HG03196 (cell line): ENCODE data around the gene MYH11.
"Not testable (repeated sequence)": the region's sequence is repeated elsewhere in the genome, so short reads cannot be mapped to it uniquely, and the experiment has no call there.

ENCODE experiments used
- ATAC-seq: cut with Tn5 transposase; IDR thresholded peaks from one replicate; pipeline ENCODE4 v1.9.1; 2021; ENCODE audit not compliant: unreplicated experiment

Gene MYH11

GRCh38 chr16:15811481-15812400 lies 45.1 kb downstream of the MYH11 start:
- no peak for ATAC-seq

GRCh38 chr16:15810949-15811348 lies 45.9 kb downstream of the MYH11 start:
- no peak for ATAC-seq

DNA sequence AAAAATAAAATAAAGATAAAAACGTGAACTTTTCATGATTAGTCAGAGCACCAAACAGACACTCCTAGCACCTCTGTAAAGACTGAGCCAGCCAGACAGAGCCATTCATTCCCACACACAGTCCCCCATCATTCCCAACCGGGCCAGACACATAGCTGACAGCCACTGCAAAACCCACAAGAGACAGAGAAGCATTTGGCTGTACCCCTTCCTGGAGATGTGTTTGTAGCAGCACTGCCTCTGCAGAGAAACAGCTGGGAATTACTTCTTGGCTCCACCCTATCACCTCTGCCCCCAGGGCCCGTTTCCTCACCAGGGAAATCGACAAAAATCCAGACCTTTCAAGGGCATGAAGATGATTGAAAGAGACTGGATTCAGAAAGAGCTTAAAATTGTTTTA lies 46.4 kb downstream of the MYH11 start:
- ATAC-seq = no peak

- not testable (repeated sequence) for ATAC-seq
These were observed 47.5 kb downstream of the MYH11 start for GRCh38 chr16:15809297-15809696.

GRCh38 chr16:15808071-15808470 lies 48.8 kb downstream of the MYH11 start:
- ATAC-seq = no peak

DNA sequence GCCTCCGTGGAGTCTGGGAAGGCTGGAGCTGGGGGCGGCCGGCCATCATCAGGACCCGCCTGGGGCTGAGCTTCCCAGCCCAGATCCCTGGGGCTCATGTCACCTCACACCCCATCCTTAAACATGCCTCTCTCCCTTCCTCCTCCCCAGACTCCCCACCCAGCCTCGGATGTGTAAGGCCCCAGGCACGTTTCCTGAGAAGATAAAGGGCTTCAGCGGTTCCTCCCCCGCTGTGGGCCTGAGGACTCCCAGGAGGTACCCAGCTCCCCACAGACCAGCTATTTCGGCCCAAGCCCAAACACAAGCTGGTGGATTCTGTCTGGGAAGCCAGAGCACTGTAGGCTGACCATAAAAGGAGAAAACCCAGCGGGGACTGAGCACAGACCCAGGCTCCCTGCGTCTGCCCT lies 49.2 kb downstream of the MYH11 start:
- no peak for ATAC-seq

DNA sequence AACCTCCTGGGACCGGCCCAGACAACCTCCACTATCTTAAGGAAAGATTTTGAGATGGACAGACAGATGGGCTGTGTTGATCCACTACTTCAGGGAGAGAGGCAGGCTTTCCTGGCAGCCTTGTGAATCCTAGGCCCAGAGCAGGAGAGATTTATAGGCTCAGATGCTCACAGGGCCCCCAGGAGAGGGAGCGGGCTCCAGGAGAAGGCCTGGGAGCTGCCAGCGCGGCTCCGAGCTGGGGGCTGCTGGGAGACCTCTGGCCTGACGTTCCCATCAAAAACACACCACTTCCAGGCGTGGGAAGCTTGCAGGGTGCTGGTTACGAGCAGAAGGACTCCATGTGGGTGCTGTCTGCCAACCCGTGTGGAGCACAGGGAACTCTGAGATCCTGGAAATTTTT lies 53.2 kb downstream of the MYH11 start:
- no peak for ATAC-seq

- no peak for ATAC-seq
These were observed 56.9 kb downstream of the MYH11 start for GRCh38 chr16:15799851-15800495.

DNA sequence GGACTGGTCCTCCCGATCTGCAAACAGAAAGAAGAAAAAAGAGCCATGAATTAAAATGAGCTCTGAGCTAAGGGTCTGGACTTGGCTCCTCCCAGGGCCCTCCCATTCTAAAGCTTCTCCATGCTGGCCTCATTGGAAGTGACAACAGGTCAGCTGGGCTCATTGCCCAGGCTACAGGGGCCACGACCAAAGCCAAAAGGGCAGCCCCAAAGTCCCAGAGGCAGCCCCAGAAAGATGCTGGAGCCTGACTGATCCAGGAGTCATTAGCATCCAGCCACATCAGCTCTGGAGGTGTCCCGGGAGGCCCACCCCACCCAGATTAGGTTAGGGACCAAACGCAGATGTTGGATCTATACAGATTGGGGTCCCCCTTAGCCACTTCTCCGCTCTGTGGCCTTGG lies 58.2 kb downstream of the MYH11 start:
- no peak for ATAC-seq

DNA sequence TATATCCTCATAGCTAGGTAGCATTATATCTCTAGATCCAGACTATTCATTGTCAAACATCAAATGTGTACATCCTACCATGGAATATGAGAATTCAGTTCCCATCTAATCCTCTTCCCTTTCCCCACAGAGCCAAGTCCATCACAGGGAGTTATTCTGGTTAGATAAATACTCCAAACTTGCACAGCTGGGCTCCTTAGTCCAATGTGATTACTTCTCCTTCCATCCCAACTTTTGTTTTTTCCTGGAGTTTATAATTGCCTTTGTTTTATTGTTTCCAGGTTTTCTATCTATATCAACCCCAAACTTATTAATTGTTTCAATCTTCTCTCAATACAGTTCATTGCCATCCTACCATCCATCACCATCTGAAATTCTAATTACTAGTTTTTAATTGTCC lies 59.9 kb downstream of the MYH11 start:
- no peak for ATAC-seq

GRCh38 chr16:15795615-15796014 lies 61.2 kb downstream of the MYH11 start:
- no peak for ATAC-seq

DNA sequence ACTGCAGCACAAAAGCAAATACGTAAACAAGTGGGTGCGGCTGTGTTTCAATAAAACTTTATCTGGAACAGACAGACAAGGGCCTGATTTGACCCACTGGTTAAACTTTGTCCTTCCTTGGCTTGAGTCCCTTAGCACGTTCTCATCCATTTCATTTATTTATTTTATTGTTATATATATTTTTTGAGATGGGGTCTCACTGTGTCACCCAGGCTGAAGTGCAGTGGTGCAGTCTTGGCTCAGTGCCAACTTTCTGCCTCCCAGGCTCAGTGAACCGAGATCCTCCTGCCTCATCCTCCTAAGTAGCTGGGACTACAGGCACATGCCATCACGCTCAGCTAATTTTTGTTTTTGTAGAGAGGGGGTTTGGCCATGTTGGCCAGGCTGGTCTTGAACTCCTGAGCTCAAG lies 64.3 kb downstream of the MYH11 start:
- ATAC-seq = no peak

- no peak for ATAC-seq
These were observed 66.4 kb downstream of the MYH11 start for GRCh38 chr16:15790458-15790857.

DNA sequence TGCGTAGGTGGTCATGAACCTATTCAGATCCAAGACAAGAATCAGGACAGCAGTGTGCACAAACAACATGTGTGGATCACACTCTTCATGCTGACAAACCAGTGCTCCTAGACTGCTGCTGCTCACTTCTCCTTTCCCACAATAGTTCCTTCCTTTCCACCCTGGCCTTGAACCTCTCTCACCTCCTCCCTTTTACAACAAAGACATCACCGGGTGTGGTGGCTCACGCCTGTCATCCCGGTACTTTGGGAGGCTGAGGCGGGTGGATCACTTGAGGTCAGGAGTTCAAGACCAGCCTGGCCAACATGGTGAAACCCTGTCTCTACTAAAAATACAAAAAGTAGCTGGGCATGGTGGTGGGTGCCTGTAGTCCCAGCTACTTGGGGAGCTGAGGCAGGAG lies 67.0 kb downstream of the MYH11 start:
- not testable (repeated sequence) for ATAC-seq

GRCh38 chr16:15788846-15789239 lies 68.0 kb downstream of the MYH11 start:
- ATAC-seq = no peak

- no peak for ATAC-seq
These were observed 70.3 kb downstream of the MYH11 start for GRCh38 chr16:15786501-15786900.

DNA sequence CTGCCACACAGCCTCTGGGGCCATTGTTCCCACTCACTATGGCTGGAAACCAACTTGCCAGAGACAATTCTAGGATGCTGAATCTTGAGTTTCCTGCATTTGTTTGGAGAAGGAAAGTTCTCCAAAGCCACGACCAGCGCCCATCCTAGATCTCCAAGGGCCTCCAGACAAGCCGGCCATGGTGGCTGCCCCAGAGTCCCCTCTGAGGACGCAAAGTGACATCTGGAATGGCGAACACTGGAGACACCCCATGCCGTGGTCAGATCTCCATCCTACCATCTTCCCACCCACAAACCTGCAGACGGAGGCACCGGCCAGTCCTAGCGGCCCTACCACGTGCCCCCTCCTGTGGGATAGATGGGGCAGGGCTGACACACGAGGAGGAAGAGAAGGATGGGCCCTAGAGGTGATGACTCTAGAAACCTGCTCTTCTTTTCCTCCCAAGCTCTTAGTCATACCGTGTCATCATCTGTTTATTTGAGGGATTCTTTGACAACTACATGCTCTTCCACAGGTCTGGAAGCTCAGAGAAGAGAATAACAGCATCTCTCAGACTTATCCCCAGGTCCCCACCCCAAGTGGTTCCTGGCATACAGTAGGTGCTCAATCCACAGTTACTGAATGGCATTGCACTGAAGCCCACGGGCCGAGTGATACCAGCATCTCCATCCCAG lies 71.3 kb downstream of the MYH11 start:
- ATAC-seq = no peak

GRCh38 chr16:15783985-15784384 lies 72.8 kb downstream of the MYH11 start:
- no peak for ATAC-seq

- no peak for ATAC-seq
These were observed 74.1 kb downstream of the MYH11 start for GRCh38 chr16:15782573-15783365.

DNA sequence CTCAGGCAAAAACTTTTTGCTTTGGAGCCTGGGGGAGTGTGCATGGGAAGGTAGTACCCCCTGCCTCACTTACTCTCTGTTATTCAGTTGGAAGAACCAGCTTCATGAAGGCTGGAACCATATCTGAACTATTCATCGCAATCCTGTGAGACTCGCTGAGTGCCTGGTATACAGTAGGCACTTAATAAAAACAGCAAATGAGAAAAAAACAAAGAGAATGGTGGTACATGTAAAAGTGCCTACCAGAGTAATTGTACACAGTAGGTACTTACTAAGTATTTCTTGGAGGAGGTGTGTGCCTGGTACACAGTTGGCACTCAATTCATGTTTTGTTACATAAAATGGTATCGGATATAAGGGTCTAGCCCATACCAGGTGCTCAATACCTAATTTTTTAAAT lies 75.2 kb downstream of the MYH11 start:
- ATAC-seq = no peak

DNA sequence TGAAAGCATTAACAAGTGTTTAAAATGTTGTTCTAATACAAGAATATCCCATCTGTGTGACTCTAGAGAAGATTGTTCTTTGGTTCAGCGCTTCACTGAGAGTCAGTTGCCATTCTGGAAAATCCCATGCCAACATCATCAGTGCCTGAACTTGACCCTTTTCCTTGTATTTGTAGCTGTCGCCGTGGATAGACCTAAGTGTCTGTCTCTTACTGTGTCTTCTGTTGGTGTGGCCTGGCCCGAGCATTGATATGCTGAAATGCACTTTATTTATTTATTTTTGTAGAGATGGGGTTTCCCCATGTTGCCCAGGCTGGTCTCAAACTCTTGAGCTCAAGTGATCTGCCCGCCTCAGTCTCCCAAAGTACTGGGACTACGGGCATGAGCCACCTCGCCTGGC lies 76.0 kb downstream of the MYH11 start:
- no peak for ATAC-seq
